Measurements from ENCODE around the gene U2AF1L4. TPM values are rescaled to one million over a fixed set of nuclear protein-coding genes. Genes with fewer than 3 reads are reported as not detected.

U2AF1L4 gene
- total RNA-seq, 1 experiment from 2014 or later, result 9.7 TPM

DNA sequence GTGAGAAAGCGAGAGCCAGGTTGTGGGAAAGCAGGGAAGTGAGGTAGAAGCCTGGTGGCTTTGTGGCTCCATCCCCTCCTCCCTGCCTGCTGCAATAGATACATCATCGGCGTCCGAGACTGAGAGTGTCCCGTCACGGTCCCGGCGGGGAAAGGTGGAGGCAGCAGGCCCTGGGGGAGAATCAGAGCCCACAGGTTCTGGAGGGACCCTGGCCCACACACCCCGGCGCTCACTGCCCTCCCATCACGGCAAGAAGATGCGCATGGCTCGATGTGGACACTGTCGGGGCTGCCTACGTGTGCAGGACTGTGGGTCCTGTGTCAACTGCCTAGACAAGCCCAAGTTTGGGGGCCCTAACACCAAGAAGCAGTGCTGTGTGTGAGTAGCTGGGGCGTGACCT is 22.3 kb downstream of the U2AF1L4 start:
- Histone ChIP-seq H3K4me3 (no peak overlapping the region), H3K36me3 (peaks cover 58% of the 10 kb centered on the region), H3K27ac (no peak overlapping the region), H3K27me3 (no peaks in the 10 kb centered on the region), H3K9me3 (replicated peaks) (no peaks in the 10 kb centered on the region), H3K4me1 (peaks cover 5% of the 10 kb centered on the region; the same call in 1 of the 2 replicates)
- DNase-seq, result no peak

DNA sequence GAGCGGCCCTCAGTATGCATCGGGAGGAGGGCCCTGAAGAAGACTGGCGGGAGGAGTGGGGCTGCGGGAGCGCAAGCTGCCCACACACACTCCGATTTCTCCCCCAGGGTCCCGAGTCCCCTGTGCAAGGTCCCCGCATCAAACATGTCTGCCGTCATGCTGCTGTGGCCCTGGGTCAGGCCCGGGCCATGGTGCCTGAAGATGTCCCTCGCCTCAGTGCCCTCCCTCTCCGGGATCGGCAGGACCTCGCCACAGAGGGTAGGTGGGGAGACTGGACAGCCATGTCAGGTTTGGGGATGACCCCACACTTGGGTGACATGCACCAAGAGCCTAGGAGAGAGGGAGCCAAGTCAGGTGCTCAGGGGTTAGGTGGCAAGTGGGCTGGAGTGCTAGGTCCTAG is 22.8 kb downstream of the U2AF1L4 start:
- Histone ChIP-seq H3K36me3 (peaks cover 54% of the 10 kb centered on the region), H3K27me3 (no peaks in the 10 kb centered on the region), H3K4me3 (no peak overlapping the region), H3K4me1 (peaks cover 5% of the 10 kb centered on the region; the same call in 1 of the 2 replicates), H3K9me3 (replicated peaks) (no peaks in the 10 kb centered on the region), H3K27ac (no peak overlapping the region)
- no peak for DNase-seq

DNA sequence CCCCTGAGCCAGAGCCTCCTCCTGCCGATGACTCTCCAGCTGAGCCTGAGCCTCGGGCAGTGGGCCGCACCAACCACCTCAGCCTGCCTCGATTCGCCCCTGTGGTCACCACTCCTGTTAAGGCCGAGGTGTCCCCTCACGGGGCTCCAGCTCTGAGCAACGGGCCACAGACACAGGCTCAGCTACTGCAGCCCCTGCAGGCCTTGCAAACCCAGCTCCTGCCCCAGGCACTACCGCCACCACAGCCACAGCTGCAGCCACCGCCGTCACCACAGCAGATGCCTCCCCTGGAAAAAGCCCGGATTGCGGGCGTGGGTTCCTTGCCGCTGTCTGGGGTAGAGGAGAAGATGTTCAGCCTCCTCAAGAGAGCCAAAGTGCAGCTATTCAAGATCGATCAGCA is 23.8 kb downstream of the U2AF1L4 start:
- Histone ChIP-seq H3K4me1 (peaks cover 5% of the 10 kb centered on the region; the same call in 1 of the 2 replicates), H3K36me3 (peaks cover 46% of the 10 kb centered on the region)
- no peak for DNase-seq

DNA sequence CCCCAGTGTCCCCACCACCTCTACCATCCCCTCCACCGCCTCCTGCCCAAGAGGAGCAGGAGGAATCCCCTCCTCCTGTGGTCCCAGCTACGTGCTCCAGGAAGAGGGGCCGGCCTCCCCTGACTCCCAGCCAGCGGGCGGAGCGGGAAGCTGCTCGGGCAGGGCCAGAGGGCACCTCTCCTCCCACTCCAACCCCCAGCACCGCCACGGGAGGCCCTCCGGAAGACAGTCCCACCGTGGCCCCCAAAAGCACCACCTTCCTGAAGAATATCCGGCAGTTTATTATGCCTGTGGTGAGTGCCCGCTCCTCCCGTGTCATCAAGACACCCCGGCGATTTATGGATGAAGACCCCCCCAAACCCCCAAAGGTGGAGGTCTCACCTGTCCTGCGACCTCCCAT is 24.6 kb downstream of the U2AF1L4 start:
- no peak overlapping the region for H3K27ac ChIP-seq
- H3K4me3 ChIP-seq, result no peak overlapping the region
- no peak for DNase-seq
- peaks cover 9% of the 10 kb centered on the region; the same call in 1 of the 2 replicates for H3K4me1 ChIP-seq
- H3K9me3 ChIP-seq (replicated peaks), result no peaks in the 10 kb centered on the region
- H3K36me3 ChIP-seq, result peaks cover 39% of the 10 kb centered on the region
- no peaks in the 10 kb centered on the region for H3K27me3 ChIP-seq

More for the DNA sequence above, 23.8 kb downstream of the U2AF1L4 start:
- Histone ChIP-seq H3K4me3 (no peak overlapping the region), H3K9me3 (replicated peaks) (no peaks in the 10 kb centered on the region), H3K27ac (no peak overlapping the region), H3K27me3 (no peaks in the 10 kb centered on the region)

DNA sequence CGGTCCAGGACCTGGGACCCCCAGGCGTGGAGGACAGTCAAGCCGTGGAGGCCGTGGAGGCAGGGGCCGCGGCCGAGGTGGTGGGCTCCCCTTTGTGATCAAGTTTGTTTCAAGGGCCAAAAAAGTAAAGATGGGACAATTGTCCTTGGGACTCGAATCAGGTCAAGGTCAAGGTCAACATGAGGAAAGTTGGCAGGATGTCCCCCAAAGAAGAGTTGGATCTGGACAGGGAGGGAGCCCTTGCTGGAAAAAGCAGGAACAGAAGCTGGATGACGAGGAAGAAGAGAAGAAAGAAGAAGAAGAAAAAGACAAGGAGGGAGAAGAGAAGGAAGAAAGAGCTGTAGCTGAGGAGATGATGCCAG is 25.1 kb downstream of the U2AF1L4 start:
- Histone ChIP-seq H3K36me3 (peaks cover 33% of the 10 kb centered on the region), H3K4me1 (peaks cover 9% of the 10 kb centered on the region; the same call in 1 of the 2 replicates), H3K4me3 (no peak overlapping the region), H3K27ac (no peak overlapping the region), H3K9me3 (replicated peaks) (no peaks in the 10 kb centered on the region), H3K27me3 (no peaks in the 10 kb centered on the region)
- DNase-seq, result no peak

DNA sequence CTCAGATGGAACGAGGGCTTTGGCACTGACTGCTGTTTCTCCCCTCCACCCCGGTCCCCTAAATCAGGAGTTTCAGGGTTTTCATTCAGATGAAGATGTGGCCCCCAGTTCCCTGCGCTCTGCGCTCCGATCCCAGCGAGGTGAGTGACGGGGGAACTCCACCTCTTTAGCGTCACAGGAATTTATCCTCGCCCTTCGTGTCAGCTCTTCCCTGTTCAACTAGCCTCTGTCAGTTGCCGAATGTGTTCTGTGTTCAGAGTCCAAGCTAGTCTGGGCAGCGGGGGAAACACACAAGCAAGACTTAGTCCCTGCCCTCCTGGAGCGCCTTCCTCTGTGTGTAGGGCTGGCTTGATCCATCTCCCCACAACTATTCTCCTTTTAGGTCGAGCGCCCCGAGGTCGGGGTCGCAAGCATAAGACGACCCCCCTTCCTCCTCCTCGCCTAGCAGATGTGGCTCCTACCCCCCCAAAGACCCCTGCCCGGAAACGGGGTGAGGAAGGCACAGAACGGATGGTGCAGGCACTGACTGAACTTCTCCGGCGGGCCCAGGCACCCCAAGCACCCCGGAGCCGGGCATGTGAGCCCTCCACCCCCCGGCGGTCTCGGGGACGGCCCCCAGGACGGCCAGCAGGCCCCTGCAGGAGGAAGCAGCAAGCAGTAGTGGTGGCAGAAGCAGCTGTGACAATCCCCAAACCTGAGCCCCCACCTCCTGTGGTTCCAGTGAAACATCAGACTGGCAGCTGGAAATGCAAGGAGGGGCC is 25.6 kb downstream of the U2AF1L4 start:
- Histone ChIP-seq H3K4me3 (peak overlapping the region; percentile 68; the same call in 1 of the 2 replicates), H3K27ac (no peak overlapping the region), H3K36me3 (peaks cover 29% of the 10 kb centered on the region), H3K9me3 (replicated peaks) (no peaks in the 10 kb centered on the region), H3K4me1 (peaks cover 9% of the 10 kb centered on the region; the same call in 1 of the 2 replicates), H3K27me3 (no peaks in the 10 kb centered on the region)
- no peak for DNase-seq

DNA sequence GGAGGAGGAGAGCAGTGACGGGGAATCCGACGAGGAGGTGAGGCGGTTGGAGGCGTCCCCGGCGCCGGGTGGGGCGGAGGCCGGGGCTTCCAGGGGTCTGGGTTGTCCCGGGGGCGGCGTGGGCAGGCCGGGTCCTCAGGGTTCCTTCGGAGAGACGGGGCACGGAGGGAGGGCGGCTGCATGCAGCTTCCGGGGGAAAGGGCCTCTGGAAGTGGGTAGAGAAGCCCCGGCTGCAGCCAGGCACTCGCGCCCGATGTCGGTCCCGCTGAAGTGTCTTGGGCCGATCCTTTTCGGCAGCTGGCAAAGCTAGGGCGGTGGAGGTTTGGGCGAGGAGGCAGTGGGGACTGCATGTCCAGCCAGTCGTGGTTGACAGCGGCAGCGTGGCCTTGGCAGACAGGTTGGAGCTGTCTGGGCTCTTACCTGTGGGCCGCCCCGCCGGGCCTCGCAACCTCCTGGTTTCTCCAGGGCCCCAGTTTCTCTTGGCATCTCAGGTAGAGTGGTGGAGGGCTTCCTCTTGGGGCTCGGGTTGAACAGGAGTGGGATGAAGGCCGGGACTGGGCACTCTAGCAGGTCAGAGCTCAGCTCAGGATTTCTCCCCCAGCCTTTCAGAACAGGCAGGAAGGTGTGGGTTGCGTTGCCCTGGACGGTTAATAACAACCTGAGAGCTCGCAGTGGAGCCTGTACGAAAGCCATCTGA is 26.7 kb downstream of the U2AF1L4 start:
- Histone ChIP-seq H3K9me3 (replicated peaks) (no peaks in the 10 kb centered on the region), H3K27ac (peak overlapping the region; percentile 14; the same call in 1 of the 2 replicates), H3K4me3 (peak overlapping the region; percentile 68), H3K36me3 (peaks cover 18% of the 10 kb centered on the region), H3K4me1 (peaks cover 9% of the 10 kb centered on the region; the same call in 1 of the 2 replicates), H3K27me3 (no peaks in the 10 kb centered on the region)
- DNase-seq, result peak; percentile 52 to 56

DNA sequence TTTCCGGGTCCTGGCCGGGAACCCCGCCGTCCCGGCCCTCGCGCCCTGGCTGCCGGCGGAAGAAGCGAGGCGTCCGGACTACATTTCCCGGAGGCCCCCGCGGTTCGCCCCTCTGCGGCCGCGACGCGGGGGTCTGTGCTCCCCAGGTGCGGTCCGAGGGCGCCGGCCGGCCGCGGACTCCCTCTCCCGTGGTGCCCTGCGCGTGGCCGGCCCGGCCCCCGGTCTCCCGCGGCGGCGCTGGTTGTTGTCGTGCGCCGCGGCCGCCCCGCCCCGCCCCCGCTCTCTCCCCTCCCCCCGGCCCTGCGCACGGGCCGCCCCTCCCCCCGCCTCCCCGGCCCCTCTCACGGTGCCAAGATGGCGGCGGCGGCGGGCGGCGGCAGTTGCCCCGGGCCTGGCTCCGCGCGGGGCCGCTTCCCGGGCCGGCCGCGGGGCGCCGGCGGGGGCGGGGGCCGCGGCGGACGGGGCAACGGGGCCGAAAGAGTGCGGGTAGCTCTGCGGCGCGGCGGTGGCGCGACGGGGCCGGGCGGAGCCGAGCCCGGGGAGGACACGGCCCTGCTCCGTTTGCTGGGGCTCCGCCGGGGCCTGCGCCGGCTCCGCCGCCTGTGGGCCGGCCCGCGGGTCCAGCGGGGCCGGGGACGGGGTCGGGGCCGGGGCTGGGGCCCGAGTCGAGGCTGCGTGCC is 27.4 kb downstream of the U2AF1L4 start, which contains the start of gene KMT2B:
KMT2B (plus strand) TSS at position 339 of the 680 bp plus-strand sequence; CDS start at position 355, 16 bp downstream.
- H3K4me3 ChIP-seq, result peak within 1 kb of the TSS; percentile 68
- H3K27me3 ChIP-seq, result no peaks in the 10 kb centered on the region
- DNase-seq, result no peak
- peaks cover 9% of the 10 kb centered on the region; the same call in 1 of the 2 replicates for H3K4me1 ChIP-seq
- H3K36me3 ChIP-seq, result peaks cover 11% of the 10 kb centered on the region
- peak within 1 kb of the TSS; percentile 47 for H3K27ac ChIP-seq
- H3K9me3 ChIP-seq (replicated peaks), result no peaks in the 10 kb centered on the region

DNA sequence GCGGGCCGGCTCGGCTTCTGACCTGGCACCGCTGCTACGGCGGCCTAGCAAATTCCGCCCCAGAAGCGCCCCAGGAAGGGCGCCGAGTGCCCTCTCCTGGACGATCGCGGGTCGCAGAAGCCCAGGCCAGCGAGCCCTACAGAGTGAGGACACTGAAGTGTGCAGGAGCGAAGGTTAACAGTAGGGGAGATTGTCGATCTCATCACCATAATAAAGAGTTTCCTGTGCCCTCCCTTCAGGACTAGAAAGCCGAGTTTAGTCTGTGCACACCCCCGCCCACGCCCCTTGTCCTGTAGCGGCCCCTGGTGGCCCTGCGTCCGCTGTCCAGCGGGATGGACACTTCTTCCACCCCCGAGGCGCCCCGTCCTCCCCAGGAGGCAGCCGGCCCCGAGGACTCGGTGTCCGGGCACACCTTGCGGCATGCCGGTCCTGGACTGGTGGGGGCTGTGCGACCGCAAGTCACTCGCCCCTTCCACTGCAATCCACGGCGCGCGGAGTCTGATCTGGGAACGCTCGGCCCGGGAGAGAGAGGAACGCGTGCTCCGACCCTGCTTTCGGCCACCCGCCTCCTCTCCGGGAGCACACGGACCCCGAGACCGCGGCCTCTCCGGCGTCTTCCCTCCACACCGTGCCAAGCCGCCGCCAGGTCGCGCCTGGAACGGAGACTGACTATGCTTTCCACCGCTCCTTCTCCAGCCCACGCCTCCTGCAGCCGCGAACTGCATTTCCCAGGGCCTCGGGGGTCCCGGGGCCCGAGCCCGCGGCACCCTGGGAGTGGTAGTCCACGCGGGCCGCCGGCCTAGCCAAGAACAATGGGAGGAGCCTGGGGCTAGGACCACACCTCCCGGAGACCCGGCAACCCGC is 28.2 kb downstream of the U2AF1L4 start:
- Histone ChIP-seq H3K4me3 (peak overlapping the region; percentile 64), H3K9me3 (replicated peaks) (no peaks in the 10 kb centered on the region), H3K27me3 (no peaks in the 10 kb centered on the region), H3K27ac (peak overlapping the region; percentile 47), H3K36me3 (peaks cover 6% of the 10 kb centered on the region), H3K4me1 (peaks cover 9% of the 10 kb centered on the region; the same call in 1 of the 2 replicates)
- DNase-seq, result peak; percentile 97

DNA sequence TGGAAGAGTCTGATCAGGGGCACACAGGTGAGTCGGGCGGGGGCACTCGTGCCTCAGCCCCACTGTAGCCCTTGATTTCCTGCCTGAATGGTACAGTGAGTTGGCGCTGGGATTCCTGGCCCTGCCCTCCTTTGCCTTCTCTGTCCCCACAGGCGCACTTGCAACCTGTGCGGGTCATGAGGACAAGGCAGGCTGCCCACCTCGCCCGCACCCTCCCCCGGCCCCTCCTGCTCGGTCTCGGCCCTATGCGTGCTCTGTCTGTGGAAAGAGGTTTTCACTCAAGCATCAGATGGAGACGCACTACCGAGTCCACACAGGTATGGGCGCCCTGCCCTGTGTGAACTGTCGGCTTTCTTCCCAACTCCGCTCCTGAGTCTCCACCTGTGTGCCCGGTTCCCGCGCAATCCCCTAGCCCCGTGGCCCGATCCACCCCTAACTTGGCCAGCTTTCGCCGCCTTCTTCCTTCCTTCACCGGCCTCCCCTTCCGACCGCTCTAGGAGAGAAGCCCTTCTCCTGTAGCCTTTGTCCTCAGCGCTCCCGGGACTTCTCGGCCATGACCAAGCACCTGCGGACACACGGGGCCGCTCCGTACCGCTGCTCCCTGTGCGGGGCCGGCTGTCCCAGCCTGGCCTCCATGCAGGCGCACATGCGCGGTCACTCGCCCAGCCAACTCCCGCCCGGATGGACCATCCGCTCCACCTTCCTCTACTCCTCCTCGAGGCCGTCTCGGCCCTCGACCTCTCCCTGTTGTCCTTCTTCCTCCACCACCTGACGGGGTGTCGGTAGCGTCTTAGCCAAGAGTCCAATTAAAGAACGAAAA is 29.0 kb downstream of the U2AF1L4 start:
- H3K9me3 ChIP-seq (replicated peaks), result no peaks in the 10 kb centered on the region
- H3K27ac ChIP-seq, result peak overlapping the region; percentile 6; the same call in 1 of the 2 replicates
- H3K4me1 ChIP-seq, result peaks cover 9% of the 10 kb centered on the region; the same call in 1 of the 2 replicates
- no peaks in the 10 kb centered on the region for H3K27me3 ChIP-seq
- H3K4me3 ChIP-seq, result peak overlapping the region; percentile 64
- peak; percentile 60 to 67 for DNase-seq
- H3K36me3 ChIP-seq, result 0 out of 2 replicates have a peak, but pooled peaks cover under 1% of the 10 kb centered on the region

DNA sequence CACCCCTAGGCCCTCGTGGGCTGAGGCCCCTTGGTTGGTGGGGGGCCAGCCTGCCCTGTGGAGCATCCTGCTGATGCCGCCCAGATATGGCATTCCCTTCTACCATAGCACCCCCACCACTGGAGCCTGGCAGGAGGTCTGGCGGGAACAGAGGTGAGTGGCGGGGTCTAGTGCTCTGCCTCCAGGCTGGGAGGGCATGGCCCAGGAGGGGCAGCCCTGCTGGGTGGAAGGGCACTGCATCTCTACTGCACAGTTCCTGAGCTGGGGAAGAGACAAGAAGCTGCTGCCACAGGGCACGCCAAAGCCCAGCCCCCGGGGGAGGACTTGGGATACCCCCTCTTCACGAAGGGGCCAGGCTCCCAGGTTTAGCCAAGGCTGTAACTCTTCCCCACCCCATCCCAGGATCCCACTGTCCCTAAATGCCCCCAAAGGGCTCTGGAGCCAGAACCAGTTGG is 29.8 kb downstream of the U2AF1L4 start:
- DNase-seq, result no peak
- H3K9me3 ChIP-seq (replicated peaks), result no peaks in the 10 kb centered on the region
- H3K27ac ChIP-seq, result no peak overlapping the region
- H3K4me3 ChIP-seq, result no peak overlapping the region
- H3K27me3 ChIP-seq, result no peaks in the 10 kb centered on the region
- H3K36me3 ChIP-seq, result no peaks in the 10 kb centered on the region
- H3K4me1 ChIP-seq, result peaks cover 9% of the 10 kb centered on the region; the same call in 1 of the 2 replicates

DNA sequence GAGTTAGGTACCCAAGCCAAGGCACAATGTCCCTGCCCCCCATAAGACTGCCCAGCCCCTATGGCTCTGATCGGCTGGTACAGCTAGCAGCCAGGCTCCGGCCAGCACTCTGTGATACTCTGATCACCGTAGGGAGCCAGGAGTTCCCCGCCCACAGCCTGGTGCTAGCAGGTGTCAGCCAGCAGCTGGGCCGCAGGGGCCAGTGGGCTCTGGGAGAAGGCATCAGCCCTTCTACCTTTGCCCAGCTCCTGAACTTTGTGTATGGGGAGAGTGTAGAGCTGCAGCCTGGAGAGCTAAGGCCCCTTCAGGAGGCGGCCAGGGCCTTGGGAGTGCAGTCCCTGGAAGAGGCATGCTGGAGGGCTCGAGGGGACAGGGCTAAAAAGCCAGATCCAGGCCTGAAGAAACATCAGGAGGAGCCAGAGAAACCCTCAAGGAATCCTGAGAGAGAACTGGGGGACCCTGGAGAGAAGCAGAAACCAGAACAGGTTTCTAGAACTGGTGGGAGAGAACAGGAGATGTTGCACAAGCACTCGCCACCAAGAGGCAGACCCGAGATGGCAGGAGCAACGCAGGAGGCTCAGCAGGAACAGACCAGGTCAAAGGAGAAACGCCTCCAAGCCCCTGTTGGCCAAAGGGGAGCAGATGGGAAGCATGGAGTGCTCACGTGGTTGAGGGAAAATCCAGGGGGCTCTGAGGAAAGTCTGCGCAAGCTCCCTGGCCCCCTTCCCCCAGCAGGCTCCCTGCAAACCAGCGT is 30.4 kb downstream of the U2AF1L4 start:
- Histone ChIP-seq H3K4me3 (no peak overlapping the region), H3K4me1 (peaks cover 9% of the 10 kb centered on the region; the same call in 1 of the 2 replicates), H3K36me3 (no peaks in the 10 kb centered on the region), H3K27ac (no peak overlapping the region), H3K27me3 (no peaks in the 10 kb centered on the region; the same call in 1 of the 2 replicates), H3K9me3 (replicated peaks) (no peaks in the 10 kb centered on the region)
- no peak for DNase-seq
